H1 (cell line): ENCODE data around the gene MAP4K5. TPM values are rescaled to one million over a fixed set of nuclear protein-coding genes. Genes with fewer than 3 reads are reported as not detected.

Source experiments
- CTCF ChIA-PET: fragments of 300-600 bp; sonication (Branson Sonifier 250); formaldehyde crosslinking; loops from one replicate; lab custom pipeline; 2021; ENCODE audit not compliant: partially characterized antibody; lab: Charles Lee
- POLR2A ChIA-PET: fragments of 300-600 bp; sonication (Branson Sonifier 250); formaldehyde crosslinking; loops from one replicate; lab custom pipeline; 2021; ENCODE audit warnings: inconsistent platforms; ENCODE audit not compliant: partially characterized antibody; lab: Charles Lee
- DNase-seq, 2 experiments: peaks; one replicate each; pipeline versions ENCODE4 v3.0.0 to v3.0.0-alpha.2; 2010 to 2022; ENCODE audit warnings: low spot score in 2 of 2, low read depth in 1 of 2, mixed read lengths in 1 of 2
- FAIRE-seq: peaks from 2 replicates; lab custom pipeline; 2011; peaks lifted over from hg19 to GRCh38; lab: Jason Lieb, UNC
- H2AFZ ChIP-seq: 2 replicates; pipeline ENCODE4 v1.8.1; 2012; ENCODE audit warnings: low read length, inconsistent platforms
- H2AK5ac ChIP-seq: 2 replicates; pipeline ENCODE4 v1.6.1; 2013; ENCODE audit warnings: low read depth, low read length
- H2BK120ac ChIP-seq: replicated peaks from 2 replicates; pipeline ENCODE3; 2013; ENCODE audit warnings: low read depth, low read length, inconsistent platforms
- H2BK12ac ChIP-seq: 2 replicates; pipeline ENCODE4 v1.6.1; 2013; ENCODE audit warnings: low read depth, low read length
- H2BK15ac ChIP-seq: 2 replicates; pipeline ENCODE4 v1.6.1; 2013; ENCODE audit warnings: low read length
- H2BK20ac ChIP-seq: 2 replicates; pipeline ENCODE4 v1.6.1; 2013; ENCODE audit warnings: low read length
- H2BK5ac ChIP-seq: 2 replicates; pipeline ENCODE4 v1.6.1; 2013; ENCODE audit warnings: low read depth, low read length
- H3K14ac ChIP-seq: 2 replicates; pipeline ENCODE4 v1.6.1; 2013; ENCODE audit warnings: inconsistent platforms; ENCODE audit not compliant: insufficient read length
- H3K18ac ChIP-seq: 2 replicates; pipeline ENCODE4 v1.6.1; 2013; ENCODE audit warnings: low read length; ENCODE audit errors: extremely low read depth
- H3K23ac ChIP-seq: 2 replicates; pipeline ENCODE4 v1.6.1; 2013; ENCODE audit warnings: inconsistent platforms; ENCODE audit not compliant: insufficient read length
- H3K23me2 ChIP-seq: 2 replicates; pipeline ENCODE4 v1.6.1; 2013; ENCODE audit warnings: low read depth, low read length
- H3K27ac ChIP-seq: 2 replicates; pipeline ENCODE4 v1.6.1; 2011; ENCODE audit warnings: low read depth, low read length, inconsistent platforms
- H3K27me3 ChIP-seq, 4 experiments: replicated peaks in 1 of 4; 1 replicate in 1 of 4; 2 replicates in 3 of 4; pipeline versions ENCODE4 v1.6.1 to v1.8.1; 2011 to 2013; ENCODE audit warnings: low read length in 3 of 4, mild to moderate bottlenecking in 3 of 4, inconsistent platforms in 2 of 4, mixed read lengths in 2 of 4, moderate library complexity in 1 of 4; ENCODE audit not compliant: control insufficient read depth in 3 of 4, insufficient read depth in 3 of 4; ENCODE audit errors: extremely low read depth in 1 of 4
- H3K36me3 ChIP-seq, 4 experiments: 2 replicates each; pipeline versions ENCODE4 v1.6.1 to v1.8.1; 2011 to 2013; ENCODE audit warnings: mild to moderate bottlenecking in 4 of 4, low read length in 3 of 4, moderate library complexity in 2 of 4, control low read depth in 1 of 4, inconsistent platforms in 1 of 4; ENCODE audit not compliant: insufficient read depth in 4 of 4, control insufficient read depth in 2 of 4
- H3K4ac ChIP-seq: replicated peaks from 2 replicates; pipeline ENCODE3; 2013; ENCODE audit warnings: low read length, low read depth, mixed read lengths, inconsistent platforms; ENCODE audit not compliant: insufficient read length
- H3K4me1 ChIP-seq, 4 experiments: replicated peaks in 1 of 4; 1 replicate in 1 of 4; 2 replicates in 3 of 4; pipeline versions ENCODE4 v1.6.1 to v1.8.1; 2011 to 2013; ENCODE audit warnings: low read length in 3 of 4, inconsistent platforms in 2 of 4, mixed read lengths in 1 of 4; ENCODE audit not compliant: insufficient read depth in 4 of 4, control insufficient read depth in 3 of 4
- H3K4me2 ChIP-seq, 2 experiments: 2 replicates each; pipeline versions ENCODE4 v1.6.1 to v1.8.1; 2011 to 2013; ENCODE audit warnings: low read depth in 2 of 2, low read length in 2 of 2, control low read depth in 1 of 2, inconsistent platforms in 1 of 2, mild to moderate bottlenecking in 1 of 2; ENCODE audit not compliant: insufficient read depth in 1 of 2
- H3K4me3 ChIP-seq, 4 experiments: fragments of 200-600, 300-600 bp in 1 of 4; sonication (generic), shearing (Covaris generic), sonication (Bioruptor Twin) in 1 of 4; 2 replicates each; pipeline versions ENCODE4 v1.5.1 to v1.8.1; 2011 to 2016; ENCODE audit warnings: low read length in 4 of 4, low read depth in 3 of 4, control low read depth in 2 of 4, inconsistent platforms in 2 of 4, mild to moderate bottlenecking in 2 of 4, mixed read lengths in 1 of 4, moderate library complexity in 1 of 4; ENCODE audit not compliant: insufficient read depth in 2 of 4; ENCODE audit errors: extremely low read depth in 1 of 4
- H3K56ac ChIP-seq: replicated peaks from 2 replicates; pipeline ENCODE3; 2013; ENCODE audit warnings: low read depth, mild to moderate bottlenecking, mixed read lengths, low read length, inconsistent platforms; ENCODE audit not compliant: insufficient read length
- H3K79me1 ChIP-seq: 2 replicates; pipeline ENCODE4 v1.6.1; 2013; ENCODE audit warnings: low read depth, low read length, control low read depth
- H3K79me2 ChIP-seq, 2 experiments: 2 replicates each; pipeline versions ENCODE4 v1.6.1 to v1.8.1; 2012 to 2013; ENCODE audit warnings: low read length in 2 of 2, mild to moderate bottlenecking in 2 of 2, inconsistent platforms in 1 of 2; ENCODE audit not compliant: insufficient read depth in 2 of 2, control insufficient read depth in 1 of 2
- H3K9ac ChIP-seq, 4 experiments: replicated peaks in 1 of 4; 1 replicate in 1 of 4; 2 replicates in 3 of 4; pipeline versions ENCODE4 v1.6.1 to v1.8.1; 2011 to 2013; ENCODE audit warnings: low read depth in 3 of 4, low read length in 3 of 4, control low read depth in 2 of 4, mild to moderate bottlenecking in 2 of 4, moderate library complexity in 2 of 4, inconsistent platforms in 1 of 4; ENCODE audit errors: extremely low read depth in 1 of 4
- H3K9me3 ChIP-seq, 2 experiments: 2 replicates each; pipeline versions ENCODE4 v1.6.1 to v1.8.1; 2012 to 2013; ENCODE audit warnings: mild to moderate bottlenecking in 2 of 2, moderate library complexity in 2 of 2, control low read depth in 1 of 2, inconsistent platforms in 1 of 2, low read depth in 1 of 2, low read length in 1 of 2, mixed read lengths in 1 of 2; ENCODE audit not compliant: insufficient read depth in 2 of 2
- H4K20me1 ChIP-seq, 2 experiments: replicated peaks in 1 of 2; 2 replicates each; pipeline versions ENCODE3 to v1.8.1; 2011 to 2013; ENCODE audit warnings: inconsistent platforms in 2 of 2, low read length in 2 of 2, mild to moderate bottlenecking in 1 of 2; ENCODE audit not compliant: insufficient read depth in 2 of 2, control insufficient read depth in 1 of 2
- H4K5ac ChIP-seq: 2 replicates; pipeline ENCODE4 v1.6.1; 2013; ENCODE audit warnings: low read length, low read depth, mixed read lengths, inconsistent platforms; ENCODE audit not compliant: insufficient read length
- H4K8ac ChIP-seq: 2 replicates; pipeline ENCODE4 v1.8.0; 2013; ENCODE audit warnings: mild to moderate bottlenecking, moderate library complexity, low read length, inconsistent platforms; ENCODE audit not compliant: insufficient read depth; ENCODE audit errors: extremely low read depth
- H4K91ac ChIP-seq: replicated peaks from 2 replicates; pipeline ENCODE3; 2013; ENCODE audit warnings: low read length, mixed read lengths, inconsistent platforms; ENCODE audit not compliant: insufficient read length
- WGBS, 2 experiments: shearing (Covaris generic) in 1 of 2; methylation state at CpG; one replicate each; pipeline versions ENCODE4 v1.1.6 to v1.1.7; 2013 to 2015; ENCODE audit warnings: low lambda C conversion rate in 2 of 2, mixed read lengths in 2 of 2, inconsistent platforms in 1 of 2, low coverage in 1 of 2, missing lambda C conversion rate in 1 of 2; ENCODE audit not compliant: insufficient replicate concordance in 2 of 2, insufficient coverage in 1 of 2, insufficient read length in 1 of 2; ENCODE audit errors: extremely low coverage in 1 of 2, missing lambda C conversion rate in 1 of 2; 5-methylcytosine and 5-hydroxymethylcytosine counted together
- polyA plus RNA-seq, 7 experiments: library from polyadenylated mRNA; depleted of rRNA in 3 of 7; stranded (reverse) in 5 of 7; unstranded in 2 of 7; fragments of >200 nt in 5 of 7; fragments of 200-250 nt in 2 of 7; gene quantifications; 1 replicate in 5 of 7; 2 replicates in 1 of 7; 4 replicates in 1 of 7; pipeline versions ENCODE4 v1.2.1 to v1.2.3, GENCODE V29; 2011 to 2013; ENCODE audit warnings: missing spikeins in 2 of 7, mixed read lengths in 2 of 7
- total RNA-seq: library from RNA; stranded (reverse); fragmentation: NEBNext Ultra II Directional; extraction: Animal tissue kit (Norgen Biotek cat#: 25700); gene quantifications from 2 replicates; pipeline ENCODE4 v1.2.1, GENCODE V29; 2021

The MAP4K5 gene
- total and polyA plus RNA-seq, 2 of the 8 experiments (the other 6 are each of a cell fraction or from before 2014, with no cell fraction given) = 7.6 to 34.5 TPM

DNA sequence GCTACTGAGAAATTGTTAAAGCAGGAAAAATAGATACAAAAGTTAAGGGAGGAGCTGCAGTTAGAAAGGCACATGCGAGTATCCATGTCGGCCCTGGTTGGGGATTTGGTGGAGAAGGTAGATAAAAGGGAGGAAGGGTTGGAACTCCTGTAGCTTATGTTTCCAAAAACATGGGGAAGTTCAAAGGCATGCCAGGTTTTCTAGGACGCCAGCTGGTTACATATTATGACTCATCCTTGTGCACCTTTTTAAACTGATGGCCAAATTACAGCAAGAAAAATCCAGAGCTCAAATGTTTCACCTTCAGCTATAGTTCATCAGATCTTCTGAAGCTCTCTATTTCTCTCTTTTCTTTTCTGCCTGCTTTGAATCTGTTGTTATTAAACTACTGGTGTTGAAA lies 13.2 kb upstream of the MAP4K5 start:
- Histone ChIP-seq H3K9ac (no peak overlapping the region), H3K4me3 (no peak overlapping the region), H2AK5ac (no peak overlapping the region), H3K9me3 (peaks cover 0 to 5% of the 10 kb centered on the region in 2 experiments; a peak in 2 of 4 replicates), H2BK20ac (no peak overlapping the region), H3K56ac (no peak overlapping the region), H3K4ac (no peak overlapping the region), H3K23ac (no peak overlapping the region), H4K5ac (no peak overlapping the region), H3K23me2 (no peaks in the 10 kb centered on the region), H2AFZ (no peak overlapping the region), H2BK12ac (no peak overlapping the region), H3K79me2 (no peaks in the 10 kb centered on the region; a peak in 1 of 4 replicates), H3K4me2 (no peak overlapping the region), H2BK15ac (no peak overlapping the region), H4K20me1 (no peaks in the 10 kb centered on the region), H4K8ac (no peak overlapping the region), H3K14ac (no peak overlapping the region), H3K36me3 (no peaks in the 10 kb centered on the region), H3K4me1 (no peaks in the 10 kb centered on the region), H3K27ac (no peak overlapping the region), H2BK5ac (no peak overlapping the region), H3K27me3 (no peaks in the 10 kb centered on the region), H4K91ac (no peak overlapping the region), H2BK120ac (no peak overlapping the region), H3K18ac (no peak overlapping the region), H3K79me1 (no peaks in the 10 kb centered on the region)
- ChIA-PET CTCF (interaction anchor here (1.1 to 2.8 kb wide), 3 partner anchors 14 to 231 kb away, joined by 3 to 11 read pairs (median 5); partner anchors contain the start of gene ATL1), POLR2A (interaction anchor here (1.1 kb wide), 1 partner anchor 14 kb away, joined by 3 read pairs; the partner anchor contains the start of gene ATL1)
- no peak for DNase-seq
- FAIRE-seq = no peak
- WGBS, 2 experiments = 91% methylated on average over 3 of the region's 3 CpGs; no CpG with 5 or more reads in 1 of the 2 experiments
